Thyroid gland (tissue), 4 donors: ENCODE measurements around the gene DDX49.

Source experiments
- CTCF ChIP-seq, 6 experiments: fragments of 200-600 bp in 3 of 6; fragments of 450-650 bp in 3 of 6; sonication (generic) in 3 of 6; IDR thresholded peaks; one replicate each; pipeline ENCODE4 v1.5.1; 2016 to 2019; ENCODE audit warnings: antibody characterized with exemption in 6 of 6, mild to moderate bottlenecking in 2 of 6, inconsistent platforms in 1 of 6, moderate library complexity in 1 of 6
- POLR2A ChIP-seq, 2 donors: fragments of 450-650 bp; IDR thresholded peaks; one replicate each; pipeline ENCODE4 v1.6.1; 2017; ENCODE audit warnings: antibody characterized with exemption in 2 of 2, mild to moderate bottlenecking in 2 of 2, moderate library complexity in 1 of 2

DNA sequence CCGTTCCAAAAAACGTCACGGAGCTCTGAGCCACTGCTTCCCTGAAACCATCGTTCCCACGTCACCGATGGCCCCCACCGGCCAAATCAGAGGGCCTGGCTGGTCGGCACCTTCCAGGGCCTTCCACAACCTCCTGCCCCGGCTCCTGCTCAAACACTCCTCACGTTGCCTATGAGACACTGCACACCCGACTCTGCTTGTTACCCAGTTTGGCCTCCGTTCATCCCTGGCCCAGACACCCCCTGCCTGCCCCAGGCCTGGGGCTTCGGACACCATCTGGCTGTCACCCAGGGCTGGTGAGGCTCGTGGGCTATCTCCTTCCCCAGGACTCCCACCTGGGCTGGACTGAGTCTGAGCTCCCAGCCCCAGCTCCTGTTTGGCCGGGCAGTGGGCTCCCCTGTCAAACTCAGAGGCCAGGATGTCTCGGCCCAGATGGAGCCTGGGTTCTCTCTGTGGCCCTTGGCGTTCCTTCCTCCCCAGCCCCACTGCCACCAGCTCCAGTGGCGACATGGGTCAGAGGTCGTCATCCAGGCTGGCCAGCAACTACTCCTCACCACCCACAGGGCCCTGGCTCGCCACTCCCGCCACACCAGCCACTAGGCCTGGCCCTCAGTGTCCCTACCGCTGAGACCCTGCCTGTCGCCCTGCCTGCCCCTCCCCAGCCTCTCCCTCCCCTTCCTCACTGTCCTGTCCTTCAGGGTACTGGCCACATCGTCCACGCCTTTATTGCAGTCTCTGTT, 41.3 kb upstream of the DDX49 start:
- TF ChIP-seq POLR2A (IDR thresholded peaks at IDR 0.05) (no peak), CTCF (IDR thresholded peaks at IDR 0.05) (no peak)
